Measurements from ENCODE around the gene M6PR.

The M6PR gene

GRCh38 chr12:8913702-8914032 is 35.8 kb downstream of the M6PR start:
- H3K4me3 ChIP-seq (replicated peaks in 1 of 2; ENCODE audit: low read depth in 2 of 2, low read length in 2 of 2) = peak overlapping the region; percentile 61 to 65
- DNase-seq (ENCODE audit: low read depth in 2 of 2) = peak in 1 of 2 donors; percentile 2
- TF ChIP-seq CTCF (IDR thresholded peaks at IDR 0.05; ENCODE audit: low read depth, low read length) = no peak

GRCh38 chr12:8912914-8913313 is 36.5 kb downstream of the M6PR start:
- no peak overlapping the region for H3K4me3 ChIP-seq (replicated peaks in 1 of 2; ENCODE audit: low read depth in 2 of 2, low read length in 2 of 2)
- no peak for TF ChIP-seq CTCF (IDR thresholded peaks at IDR 0.05; ENCODE audit: low read depth, low read length)
- no peak for DNase-seq (ENCODE audit: low read depth in 2 of 2)

- H3K4me3 ChIP-seq (replicated peaks in 1 of 2; ENCODE audit: low read depth in 2 of 2, low read length in 2 of 2) = no peak overlapping the region
- TF ChIP-seq CTCF (IDR thresholded peaks at IDR 0.05; ENCODE audit: low read depth, low read length) = no peak
- DNase-seq (ENCODE audit: low read depth in 2 of 2) = no peak
These were observed 37.7 kb downstream of the M6PR start for GRCh38 chr12:8911606-8912268.

- TF ChIP-seq CTCF (IDR thresholded peaks at IDR 0.05; ENCODE audit: low read depth, low read length) = no peak
- H3K4me3 ChIP-seq (replicated peaks in 1 of 2; ENCODE audit: low read depth in 2 of 2, low read length in 2 of 2) = no peak overlapping the region
- no peak for DNase-seq (ENCODE audit: low read depth in 2 of 2)
These were observed 39.7 kb downstream of the M6PR start for GRCh38 chr12:8909752-8910151.

GRCh38 chr12:8907513-8907912 is 41.9 kb downstream of the M6PR start:
- no peak for TF ChIP-seq CTCF (IDR thresholded peaks at IDR 0.05; ENCODE audit: low read depth, low read length)
- no peak for DNase-seq (ENCODE audit: low read depth in 2 of 2)
- H3K4me3 ChIP-seq (replicated peaks in 1 of 2; ENCODE audit: low read depth in 2 of 2, low read length in 2 of 2) = no peak overlapping the region

GRCh38 chr12:8906266-8907180 is 42.9 kb downstream of the M6PR start:
- no peak for TF ChIP-seq CTCF (IDR thresholded peaks at IDR 0.05; ENCODE audit: low read depth, low read length)
- no peak overlapping the region for H3K4me3 ChIP-seq (replicated peaks in 1 of 2; ENCODE audit: low read depth in 2 of 2, low read length in 2 of 2)
- no peak for DNase-seq (ENCODE audit: low read depth in 2 of 2)
